GM19043 (cell line): ENCODE data around the gene PPP1R9A.

Source experiments
- ATAC-seq: cut with Tn5 transposase; IDR thresholded peaks from one replicate; pipeline ENCODE4 v1.9.1; 2021; ENCODE audit warnings: low read depth; ENCODE audit not compliant: unreplicated experiment

The PPP1R9A gene

GRCh38 chr7:95338832-95339231 is 431.4 kb downstream of the PPP1R9A start:
- no peak for ATAC-seq

- ATAC-seq, result no peak
Measured at GRCh38 chr7:95340491-95340890, 433.1 kb downstream of the PPP1R9A start.

DNA sequence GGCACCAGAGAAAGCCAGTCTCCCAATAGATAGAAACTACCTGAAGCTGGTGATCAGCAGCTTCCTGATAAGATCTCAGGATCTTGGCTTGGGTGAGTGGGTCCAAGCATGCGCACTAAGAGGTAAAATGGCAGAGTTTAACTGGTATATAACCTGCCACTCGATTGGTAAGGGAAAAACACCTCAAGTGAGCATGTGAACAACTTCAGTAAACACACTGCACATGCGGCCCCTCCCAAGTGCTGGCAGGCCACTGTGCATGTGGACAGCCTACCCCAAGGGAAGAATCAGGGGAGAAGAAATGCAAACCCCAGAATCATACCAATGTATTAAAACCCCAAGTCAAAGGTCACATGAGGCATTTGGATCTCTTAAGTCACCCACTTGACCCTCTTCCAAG is 434.6 kb downstream of the PPP1R9A start:
- ATAC-seq, result no peak

DNA sequence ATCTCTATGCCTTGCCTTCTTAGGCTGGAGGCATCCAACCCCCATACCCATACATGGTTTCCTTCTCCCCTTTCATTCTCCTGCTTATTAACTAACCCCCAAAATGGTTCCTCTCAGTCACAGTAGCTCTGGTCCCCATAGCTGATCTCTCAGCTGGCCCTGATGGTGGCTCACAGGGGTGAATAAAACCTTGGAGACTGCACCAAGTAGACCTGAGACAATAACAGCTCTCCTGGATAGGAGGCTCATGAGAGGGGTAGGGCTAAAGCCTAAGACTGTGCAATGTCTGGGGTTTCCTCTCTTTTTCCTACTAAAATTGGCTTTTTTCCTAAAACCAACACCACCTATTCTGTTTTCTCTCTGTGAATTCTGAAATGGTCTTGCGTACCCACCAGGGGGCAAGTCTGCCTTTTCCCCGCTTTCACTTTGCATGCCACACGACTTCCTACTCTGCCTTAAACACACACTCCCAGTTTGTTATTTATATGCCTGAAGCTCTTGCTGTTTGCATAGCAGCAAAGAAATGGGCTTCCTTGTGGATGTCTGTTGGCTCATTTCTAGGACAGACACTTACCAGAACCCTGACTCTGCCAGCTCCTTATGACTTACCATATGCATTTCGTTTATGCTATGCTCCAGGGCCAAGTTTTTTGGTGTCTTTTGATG is 435.4 kb downstream of the PPP1R9A start:
- ATAC-seq, result no peak
